ENCODE data around the gene SCN4A. TPM values are rescaled to one million over a fixed set of nuclear protein-coding genes. Genes with fewer than 3 reads are reported as not detected.

The SCN4A gene
- total and polyA plus RNA-seq, 2 experiments from 2014 or later: 0.07 TPM; not detected in 1

DNA sequence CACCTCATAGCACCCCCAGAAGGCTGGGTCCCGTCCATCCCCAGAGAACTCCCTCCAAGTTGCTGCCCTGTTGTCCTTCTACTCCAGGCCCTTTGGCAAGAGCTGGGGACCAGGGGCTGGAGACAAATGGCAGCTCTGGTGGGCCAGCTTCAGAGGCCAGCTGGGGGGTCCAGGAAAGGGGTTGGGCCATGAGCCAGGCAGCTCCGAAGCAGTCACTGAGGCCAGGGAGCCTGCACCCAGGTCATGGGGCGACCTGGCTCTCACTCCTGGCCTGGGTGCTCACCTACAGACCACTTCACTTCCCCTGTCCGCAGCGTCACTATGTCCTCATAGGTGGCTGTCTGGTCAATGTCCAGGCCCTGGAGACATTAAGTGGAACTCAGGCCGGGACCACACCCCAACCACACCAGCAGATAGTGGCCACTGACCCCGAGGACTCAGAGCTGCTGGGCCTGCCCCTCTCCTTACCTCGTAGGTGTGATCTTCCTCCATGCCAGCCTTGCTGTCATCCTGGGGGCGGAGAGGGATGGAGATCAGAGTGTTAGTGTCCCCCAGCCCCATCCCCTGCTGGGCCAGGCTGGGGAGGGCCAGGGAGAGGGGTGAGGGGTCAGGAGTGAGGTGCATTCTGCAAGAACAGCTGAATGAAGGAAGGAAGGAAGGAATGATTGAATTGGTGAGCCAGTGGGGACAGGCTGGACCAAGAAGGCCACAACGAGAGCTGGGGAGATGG lies 43.6 kb downstream of the SCN4A start:
- Histone ChIP-seq H3K9me2 (replicated peaks; ENCODE audit: insufficient read depth) (no peaks in the 10 kb centered on the region), H3K9me3 (ENCODE audit: low read depth) (no peaks in the 10 kb centered on the region), H3K4me2 (no peak overlapping the region), H3K4me3 (no peak overlapping the region), H3K79me2 (no peaks in the 10 kb centered on the region), H3K27me3 (no peaks in the 10 kb centered on the region), H3K4me1 (ENCODE audit: insufficient read depth) (no peaks in the 10 kb centered on the region), H3K36me3 (replicated peaks; ENCODE audit: insufficient read depth, low read depth) (no peaks in the 10 kb centered on the region), H2AFZ (no peak overlapping the region), H4K20me1 (ENCODE audit: insufficient read depth, poor library complexity, severe bottlenecking) (no peaks in the 10 kb centered on the region), H3K27ac (no peak overlapping the region)
- TF ChIP-seq, protein P1, sequence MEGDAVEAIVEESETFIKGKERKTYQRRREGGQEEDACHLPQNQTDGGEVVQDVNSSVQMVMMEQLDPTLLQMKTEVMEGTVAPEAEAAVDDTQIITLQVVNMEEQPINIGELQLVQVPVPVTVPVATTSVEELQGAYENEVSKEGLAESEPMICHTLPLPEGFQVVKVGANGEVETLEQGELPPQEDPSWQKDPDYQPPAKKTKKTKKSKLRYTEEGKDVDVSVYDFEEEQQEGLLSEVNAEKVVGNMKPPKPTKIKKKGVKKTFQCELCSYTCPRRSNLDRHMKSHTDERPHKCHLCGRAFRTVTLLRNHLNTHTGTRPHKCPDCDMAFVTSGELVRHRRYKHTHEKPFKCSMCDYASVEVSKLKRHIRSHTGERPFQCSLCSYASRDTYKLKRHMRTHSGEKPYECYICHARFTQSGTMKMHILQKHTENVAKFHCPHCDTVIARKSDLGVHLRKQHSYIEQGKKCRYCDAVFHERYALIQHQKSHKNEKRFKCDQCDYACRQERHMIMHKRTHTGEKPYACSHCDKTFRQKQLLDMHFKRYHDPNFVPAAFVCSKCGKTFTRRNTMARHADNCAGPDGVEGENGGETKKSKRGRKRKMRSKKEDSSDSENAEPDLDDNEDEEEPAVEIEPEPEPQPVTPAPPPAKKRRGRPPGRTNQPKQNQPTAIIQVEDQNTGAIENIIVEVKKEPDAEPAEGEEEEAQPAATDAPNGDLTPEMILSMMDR (IDR thresholded peaks at IDR 0.05; ENCODE audit: poor library complexity): no peak
- TF ChIP-seq EZH2phosphoT487 (IDR thresholded peaks at IDR 0.05; ENCODE audit: low read depth, severe bottlenecking, unreplicated experiment) (no peak), EZH2 (IDR thresholded peaks at IDR 0.05; ENCODE audit: borderline replicate concordance) (no peak)
- WGBS (ENCODE audit: low lambda C conversion rate, missing lambda C conversion rate): 95% methylated on average over 10 of the region's 10 CpGs
- DNase-seq (ENCODE audit: low spot score): no peak

DNA sequence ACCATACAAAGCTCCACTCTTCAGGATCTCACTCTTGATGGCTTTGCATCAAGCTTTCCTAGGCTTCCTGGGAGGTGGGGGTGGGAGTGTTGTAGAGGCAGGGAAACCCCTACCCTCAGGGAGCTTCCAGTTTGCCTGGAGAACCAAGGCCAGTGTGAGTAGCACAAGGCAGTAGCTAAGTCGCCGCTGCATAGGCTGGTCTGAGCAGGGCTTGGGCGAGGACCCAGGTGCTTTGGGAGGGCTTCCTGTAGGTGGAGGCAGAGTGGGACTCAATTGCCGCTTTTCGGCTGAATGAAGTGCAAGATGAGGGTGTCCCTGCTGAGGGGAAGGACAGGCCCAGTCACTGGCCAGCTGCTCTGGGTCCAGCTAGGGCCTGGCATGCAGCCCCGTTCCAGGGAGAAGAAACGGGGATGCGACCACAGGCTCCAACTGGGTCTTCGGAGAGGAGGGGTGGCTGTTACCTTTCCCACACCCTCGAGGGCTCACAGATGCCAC lies 44.5 kb downstream of the SCN4A start:
- TF ChIP-seq EZH2phosphoT487 (IDR thresholded peaks at IDR 0.05; ENCODE audit: low read depth, severe bottlenecking, unreplicated experiment): no peak
- TF ChIP-seq, protein P1 (IDR thresholded peaks at IDR 0.05; ENCODE audit: poor library complexity): no peak
- TF ChIP-seq EZH2 (IDR thresholded peaks at IDR 0.05; ENCODE audit: borderline replicate concordance): no peak
- H3K27me3 ChIP-seq: no peaks in the 10 kb centered on the region
- H3K79me2 ChIP-seq: no peaks in the 10 kb centered on the region
- H2AFZ ChIP-seq: no peak overlapping the region
- no peak overlapping the region for H3K4me2 ChIP-seq
- DNase-seq (ENCODE audit: low spot score): no peak
- no peaks in the 10 kb centered on the region for H4K20me1 ChIP-seq (ENCODE audit: insufficient read depth, poor library complexity, severe bottlenecking)
- H3K4me3 ChIP-seq: no peak overlapping the region
- 84% methylated on average over 10 of the region's 10 CpGs for WGBS (ENCODE audit: low lambda C conversion rate, missing lambda C conversion rate)
- no peaks in the 10 kb centered on the region for H3K9me3 ChIP-seq (ENCODE audit: low read depth)
- H3K9me2 ChIP-seq (replicated peaks; ENCODE audit: insufficient read depth): no peaks in the 10 kb centered on the region
- H3K4me1 ChIP-seq (ENCODE audit: insufficient read depth): no peaks in the 10 kb centered on the region
- H3K27ac ChIP-seq: no peak overlapping the region
- H3K36me3 ChIP-seq (replicated peaks; ENCODE audit: insufficient read depth, low read depth): no peaks in the 10 kb centered on the region

DNA sequence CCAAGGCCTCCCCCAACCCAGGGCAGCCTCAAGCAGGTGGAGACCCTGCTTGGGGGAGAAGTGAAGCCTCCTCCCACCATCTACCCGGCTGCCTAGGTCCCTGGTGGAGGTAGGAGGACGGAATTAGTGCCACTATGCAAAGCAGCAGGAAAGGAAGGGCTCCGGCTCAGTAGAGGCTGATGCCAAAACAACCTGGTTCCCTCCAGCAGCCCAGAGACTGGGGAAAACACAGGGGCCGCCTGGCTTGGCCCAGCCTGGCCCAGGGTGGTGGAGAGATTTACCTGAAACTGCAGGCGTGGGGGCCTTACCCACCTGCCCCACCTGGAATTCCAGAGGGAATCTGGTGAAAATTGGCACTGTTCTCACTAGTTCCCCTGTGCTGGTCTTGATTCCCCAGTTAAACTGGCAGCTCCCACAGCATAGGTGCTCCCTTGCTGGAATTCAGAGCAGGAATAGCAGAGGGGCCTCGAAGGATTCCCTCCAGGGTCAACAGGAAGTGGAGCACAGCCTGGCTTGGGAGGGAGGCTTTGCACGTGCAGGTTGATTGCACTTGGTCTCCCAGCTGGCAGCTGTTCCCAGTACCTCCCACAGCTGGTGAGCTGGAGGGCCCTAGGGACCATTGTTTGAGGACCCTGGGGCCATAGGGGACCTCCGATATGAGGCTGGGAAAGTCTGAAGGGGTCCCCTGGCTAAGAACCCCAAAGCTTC lies 45.1 kb downstream of the SCN4A start:
- H3K36me3 ChIP-seq (replicated peaks; ENCODE audit: insufficient read depth, low read depth): no peaks in the 10 kb centered on the region
- H3K79me2 ChIP-seq: no peaks in the 10 kb centered on the region
- H2AFZ ChIP-seq: no peak overlapping the region
- no peaks in the 10 kb centered on the region for H3K27me3 ChIP-seq
- no peak overlapping the region for H3K27ac ChIP-seq
- no peak for DNase-seq (ENCODE audit: low spot score)
- TF ChIP-seq, protein P1 (IDR thresholded peaks at IDR 0.05; ENCODE audit: poor library complexity): no peak
- H3K9me2 ChIP-seq (replicated peaks; ENCODE audit: insufficient read depth): no peaks in the 10 kb centered on the region
- H4K20me1 ChIP-seq (ENCODE audit: insufficient read depth, poor library complexity, severe bottlenecking): no peaks in the 10 kb centered on the region
- 73% methylated on average over 8 of the region's 8 CpGs for WGBS (ENCODE audit: low lambda C conversion rate, missing lambda C conversion rate)
- no peak overlapping the region for H3K4me2 ChIP-seq
- H3K9me3 ChIP-seq (ENCODE audit: low read depth): no peaks in the 10 kb centered on the region
- no peaks in the 10 kb centered on the region for H3K4me1 ChIP-seq (ENCODE audit: insufficient read depth)
- no peak overlapping the region for H3K4me3 ChIP-seq
